Measurements from ENCODE around the gene UGT1A9.

DNA sequence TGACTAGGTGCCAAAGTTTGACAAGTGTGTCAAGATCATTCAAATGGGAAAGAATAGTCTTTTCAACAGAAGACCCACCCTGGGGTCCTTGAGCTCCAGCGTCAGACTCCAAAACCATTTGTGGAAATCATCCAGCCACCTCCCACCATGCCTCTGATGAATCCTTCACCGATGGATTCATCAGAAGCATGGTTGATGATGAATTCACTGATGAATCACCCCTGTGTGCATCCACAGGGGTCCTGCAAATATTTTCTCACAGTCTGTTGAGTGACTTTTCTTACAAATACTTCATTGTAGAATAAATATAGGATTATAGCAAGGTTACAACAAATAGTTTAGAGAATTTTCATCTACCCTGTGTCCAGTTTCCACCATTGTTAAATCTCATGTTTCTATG is 4.3 kb downstream of the UGT1A9 start:
- TF ChIP-seq POLR2A (IDR thresholded peaks at IDR 0.05; ENCODE audit: low read depth, low read length), result no peak
- TF ChIP-seq POLR2AphosphoS5 (IDR thresholded peaks at IDR 0.05; ENCODE audit: low read depth, low read length), result no peak
- no peak for TF ChIP-seq TAF1 (IDR thresholded peaks at IDR 0.05; ENCODE audit: borderline replicate concordance, low read depth, low read length)
